Subcutaneous abdominal adipose tissue (tissue), 5 donors: ENCODE data around the gene LRP10.
A peak's percentile ranks its signal among the peaks of the same experiment; 100 is the strongest.

Experiments
- H3K27ac ChIP-seq: one replicate; pipeline ENCODE4 v1.7.0; 2013; ENCODE audit warnings: low read depth, mild to moderate bottlenecking, inconsistent platforms, low read length, moderate library complexity
- H3K27me3 ChIP-seq, 5 donors: one replicate each; pipeline ENCODE4 v1.7.0; 2013; ENCODE audit warnings: low read length in 5 of 5, inconsistent platforms in 1 of 5; ENCODE audit not compliant: control insufficient read depth in 5 of 5, insufficient read depth in 4 of 5
- H3K36me3 ChIP-seq, 5 donors: one replicate each; pipeline ENCODE4 v1.7.0; 2013; ENCODE audit warnings: low read length in 5 of 5; ENCODE audit not compliant: control insufficient read depth in 5 of 5, insufficient read depth in 5 of 5
- H3K4me1 ChIP-seq, 5 donors: one replicate each; pipeline ENCODE4 v1.7.0; 2013; ENCODE audit warnings: low read length in 5 of 5, mild to moderate bottlenecking in 3 of 5, moderate library complexity in 1 of 5; ENCODE audit not compliant: control insufficient read depth in 5 of 5, insufficient read depth in 5 of 5
- H3K4me3 ChIP-seq, 5 donors: one replicate each; pipeline ENCODE4 v1.7.0; 2013; ENCODE audit warnings: low read length in 5 of 5, low read depth in 1 of 5
- H3K9ac ChIP-seq, 5 donors: one replicate each; pipeline ENCODE4 v1.7.0; 2013; ENCODE audit warnings: low read length in 5 of 5, mild to moderate bottlenecking in 4 of 5, moderate library complexity in 3 of 5
- H3K9me3 ChIP-seq, 5 donors: one replicate each; pipeline ENCODE4 v1.7.0; 2013; ENCODE audit warnings: low read length in 5 of 5; ENCODE audit not compliant: control insufficient read depth in 5 of 5
- donor health status: healthy.
- donor health status: healthy.
- donor health status: healthy.
- donor health status: healthy.
- donor health status: healthy.

LRP10 gene

DNA sequence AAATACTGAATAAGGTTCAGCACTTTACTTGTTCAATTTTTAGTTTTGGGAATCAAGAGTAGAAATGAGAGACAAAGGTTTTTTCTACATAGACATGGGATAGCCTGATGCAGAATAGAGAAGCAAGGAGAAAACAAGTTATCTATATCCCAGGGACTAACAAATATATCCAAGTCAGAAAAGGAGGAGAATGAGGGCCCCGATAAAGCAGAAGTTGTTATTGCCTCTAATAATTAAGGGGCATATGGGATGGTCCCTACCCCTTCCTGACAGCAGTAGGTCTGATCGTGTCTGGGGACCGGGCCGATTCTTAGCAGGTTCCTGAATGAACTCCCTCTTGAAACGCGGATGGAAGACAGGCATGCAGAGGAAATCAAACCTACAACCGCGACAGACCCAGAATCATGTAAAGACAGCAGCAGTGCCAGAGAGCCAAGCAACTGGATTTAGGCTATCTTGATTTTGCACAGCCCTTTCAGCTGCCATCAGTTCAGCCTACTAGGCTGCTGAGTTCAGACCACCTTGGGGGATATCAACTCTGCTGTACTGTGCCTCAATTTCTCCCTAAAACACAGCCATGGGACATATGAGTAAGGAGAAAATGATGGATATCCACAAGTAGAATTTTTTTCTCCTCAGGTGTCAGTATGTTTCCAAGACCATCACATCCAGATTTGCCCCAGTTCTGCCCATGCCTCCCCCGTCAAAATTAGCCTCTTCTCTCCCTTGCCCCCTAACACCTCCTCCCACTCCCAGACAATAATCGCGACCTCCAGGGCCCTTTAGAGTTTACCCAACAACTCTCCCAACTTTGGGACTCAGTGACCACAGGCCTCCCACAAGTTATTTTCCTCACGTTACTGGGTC lies 56.9 kb downstream of the LRP10 start:
- peak overlapping the region; percentile 96 for H3K27ac ChIP-seq
- H3K36me3 ChIP-seq = peaks cover 0 to 30% (median 21%) of the 10 kb centered on the region in 5 donors
- H3K4me1 ChIP-seq = peaks cover 10 to 29% (median 18%) of the 10 kb centered on the region in 5 donors
- H3K9me3 ChIP-seq = no peaks in the 10 kb centered on the region
- H3K27me3 ChIP-seq = peaks cover 0 to 3% (median 0%) of the 10 kb centered on the region in 5 donors
- H3K4me3 ChIP-seq = peak overlapping the region; percentile 91 to 99 (median 96)
- peak overlapping the region; percentile 52 to 93 (median 84) for H3K9ac ChIP-seq

DNA sequence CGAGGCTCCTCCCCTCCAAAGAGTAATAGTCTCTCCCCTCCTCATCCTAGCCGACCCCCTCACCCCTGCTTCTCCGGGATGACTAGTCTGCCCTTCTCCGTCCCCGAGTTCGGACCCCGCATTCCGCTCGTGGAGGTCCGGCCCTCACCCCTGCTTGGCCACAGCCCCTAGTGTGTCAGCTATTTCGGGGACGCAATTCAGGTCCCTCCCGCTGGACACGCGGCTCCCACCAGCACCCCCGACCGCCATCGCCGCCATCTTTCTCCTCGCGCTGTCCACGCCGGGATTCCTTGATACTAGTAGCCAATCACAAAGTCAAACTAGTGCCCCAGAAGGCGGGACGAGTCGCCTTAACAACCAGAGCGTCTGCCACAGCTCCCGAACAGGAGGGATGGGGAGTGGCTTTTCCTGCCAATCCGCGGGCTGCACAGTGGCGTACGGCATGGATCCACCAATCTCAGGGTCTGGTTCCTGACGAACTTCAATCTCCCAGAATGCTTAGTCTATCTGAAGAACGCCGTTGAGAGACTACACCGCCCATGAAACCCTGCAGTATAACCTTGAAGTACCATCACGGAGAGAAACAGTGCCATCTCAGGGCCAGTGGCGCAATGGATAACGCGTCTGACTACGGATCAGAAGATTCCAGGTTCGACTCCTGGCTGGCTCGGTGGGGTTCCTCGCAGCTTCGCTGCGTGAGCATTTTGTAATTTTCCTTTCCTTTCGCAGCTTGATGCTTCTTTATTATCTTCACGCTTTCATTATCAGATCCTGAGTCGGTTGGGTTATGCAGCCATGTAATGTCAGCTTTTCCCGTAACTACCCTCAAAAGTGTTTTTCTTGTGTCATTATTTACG lies 57.8 kb downstream of the LRP10 start, which contains the start of gene PRMT5:
TSS of gene PRMT5 (minus strand) at position 273 of the 857 bp plus-strand sequence. CDS start at position 258, 15 bp downstream.
- H3K9ac ChIP-seq = peak within 1 kb of the TSS; percentile 79 to 93 (median 84)
- H3K36me3 ChIP-seq = peaks cover 0 to 21% (median 13%) of the 10 kb centered on the region in 5 donors
- H3K27me3 ChIP-seq = peaks cover 0 to 3% (median 0%) of the 10 kb centered on the region in 5 donors
- H3K4me3 ChIP-seq = peak within 1 kb of the TSS; percentile 91 to 99 (median 96)
- peak within 1 kb of the TSS; percentile 96 for H3K27ac ChIP-seq
- H3K9me3 ChIP-seq = no peaks in the 10 kb centered on the region
- peaks cover 10 to 29% (median 18%) of the 10 kb centered on the region in 5 donors for H3K4me1 ChIP-seq

DNA sequence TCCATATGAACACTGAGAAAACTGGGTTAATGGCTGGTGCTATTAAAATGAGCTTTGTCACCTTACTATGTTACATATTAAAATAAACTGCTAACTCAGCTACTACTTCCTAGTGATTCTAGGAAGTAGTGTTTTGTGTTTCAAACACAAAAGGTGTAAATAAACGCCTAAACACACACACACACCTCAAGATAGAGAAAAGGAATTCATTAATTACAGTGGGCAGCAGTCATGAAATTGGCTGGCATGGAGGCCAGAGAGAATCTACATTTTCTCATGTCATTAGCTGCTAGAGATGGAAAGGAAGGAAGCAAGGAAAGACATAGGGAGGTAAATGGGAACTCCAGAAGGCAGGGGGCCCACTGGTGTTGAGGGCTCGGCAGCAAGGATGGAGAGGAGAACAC lies 58.4 kb downstream of the LRP10 start:
- no peaks in the 10 kb centered on the region for H3K9me3 ChIP-seq

More for the DNA sequence above, 58.4 kb downstream of the LRP10 start:
- Histone ChIP-seq H3K27ac (peak overlapping the region; percentile 96), H3K4me1 (peaks cover 10 to 29% (median 18%) of the 10 kb centered on the region in 5 donors), H3K27me3 (peaks cover 0 to 3% (median 0%) of the 10 kb centered on the region in 5 donors), H3K9ac (peak overlapping the region; percentile 43 to 79 (median 68)), H3K36me3 (peaks cover 0 to 15% (median 8%) of the 10 kb centered on the region in 5 donors), H3K4me3 (peak overlapping the region; percentile 91 to 99 (median 96))
